Breast epithelium (tissue), 4 donors: ENCODE results near the gene SNX2. TPM values are rescaled to one million over a fixed set of nuclear protein-coding genes. Genes with fewer than 3 reads are reported as not detected.

Experiments used
- DNase-seq, 2 donors: peaks; one replicate each; pipeline ENCODE4 v3.0.0-alpha.2; 2019; ENCODE audit warnings: low spot score in 2 of 2
- H3K27ac ChIP-seq, 2 donors: fragments of 200-600 bp; sonication (generic) in 1 of 2; one replicate each; pipeline ENCODE4 v1.5.1; 2016 to 2019; ENCODE audit warnings: mild to moderate bottlenecking in 1 of 2
- H3K27me3 ChIP-seq, 2 donors: fragments of 200-600 bp; sonication (generic) in 1 of 2; one replicate each; pipeline versions ENCODE4 v1.5.1 to v1.6.0; 2017 to 2019; ENCODE audit warnings: control low read depth in 1 of 2, mild to moderate bottlenecking in 1 of 2
- H3K36me3 ChIP-seq: fragments of 200-600 bp; one replicate; pipeline ENCODE4 v1.5.1; 2019
- H3K4me1 ChIP-seq, 2 donors: fragments of 200-600 bp; sonication (generic); one replicate each; pipeline ENCODE4 v1.5.1; 2016 to 2019; ENCODE audit warnings: control low read depth in 1 of 2
- H3K4me3 ChIP-seq, 3 donors: fragments of 200-600 bp; sonication (generic); 1 replicate in 2 of 3; 2 replicates in 1 of 3; pipeline ENCODE4 v1.5.1; 2016 to 2019; ENCODE audit warnings: mild to moderate bottlenecking in 3 of 3, moderate library complexity in 2 of 3
- H3K9me3 ChIP-seq, 2 donors: fragments of 200-600 bp; sonication (generic) in 1 of 2; one replicate each; pipeline ENCODE4 v1.5.1; 2016 to 2019; ENCODE audit warnings: control low read depth in 1 of 2
- POLR2A ChIP-seq: fragments of 450-650 bp; IDR thresholded peaks from one replicate; pipeline ENCODE4 v1.6.1; 2016; ENCODE audit warnings: antibody characterized with exemption, mild to moderate bottlenecking, moderate library complexity
- POLR2AphosphoS5 ChIP-seq, 3 donors: sonication (generic); formaldehyde crosslinking; IDR thresholded peaks; one replicate each; pipeline ENCODE4 v1.6.1; 2017; ENCODE audit warnings: antibody characterized with exemption in 3 of 3
- intact Hi-C: fragments of 100-400 bp; cut with DNase I; formaldehyde crosslinking; loops from one replicate; pipeline ENCODE4 v1.15.1; 2023; ENCODE audit warnings: low total_unique reads
- total RNA-seq, 3 donors: library from RNA; depleted of rRNA; stranded (reverse); fragments of >200 nt; gene quantifications; one replicate each; pipeline ENCODE4 v1.1.0, GENCODE V29; 2016
- TF ChIP-seq, protein P1 (sequence below), 3 donors: fragments of 450-650 bp; IDR thresholded peaks; one replicate each; pipeline ENCODE4 v1.5.1; 2016 to 2017; ENCODE audit warnings: antibody characterized with exemption in 3 of 3, mild to moderate bottlenecking in 3 of 3, moderate library complexity in 3 of 3

The SNX2 gene
- total RNA-seq, 3 donors from 2014 or later = 75.7 to 102 (median 79.8) TPM

GRCh38 chr5:122810405-122810804 is 35.5 kb downstream of the SNX2 start:
- Histone ChIP-seq H3K27me3 (no peaks in the 10 kb centered on the region), H3K9me3 (no peaks in the 10 kb centered on the region), H3K27ac (no peak overlapping the region), H3K4me3 (no peak overlapping the region), H3K4me1 (no peaks in the 10 kb centered on the region), H3K36me3 (no peaks in the 10 kb centered on the region)
- intact Hi-C loops = no loop called here
- no peak for DNase-seq
- TF ChIP-seq POLR2A (no peak), POLR2AphosphoS5 (IDR thresholded peaks at IDR 0.05) (no peak)
- TF ChIP-seq, protein P1, sequence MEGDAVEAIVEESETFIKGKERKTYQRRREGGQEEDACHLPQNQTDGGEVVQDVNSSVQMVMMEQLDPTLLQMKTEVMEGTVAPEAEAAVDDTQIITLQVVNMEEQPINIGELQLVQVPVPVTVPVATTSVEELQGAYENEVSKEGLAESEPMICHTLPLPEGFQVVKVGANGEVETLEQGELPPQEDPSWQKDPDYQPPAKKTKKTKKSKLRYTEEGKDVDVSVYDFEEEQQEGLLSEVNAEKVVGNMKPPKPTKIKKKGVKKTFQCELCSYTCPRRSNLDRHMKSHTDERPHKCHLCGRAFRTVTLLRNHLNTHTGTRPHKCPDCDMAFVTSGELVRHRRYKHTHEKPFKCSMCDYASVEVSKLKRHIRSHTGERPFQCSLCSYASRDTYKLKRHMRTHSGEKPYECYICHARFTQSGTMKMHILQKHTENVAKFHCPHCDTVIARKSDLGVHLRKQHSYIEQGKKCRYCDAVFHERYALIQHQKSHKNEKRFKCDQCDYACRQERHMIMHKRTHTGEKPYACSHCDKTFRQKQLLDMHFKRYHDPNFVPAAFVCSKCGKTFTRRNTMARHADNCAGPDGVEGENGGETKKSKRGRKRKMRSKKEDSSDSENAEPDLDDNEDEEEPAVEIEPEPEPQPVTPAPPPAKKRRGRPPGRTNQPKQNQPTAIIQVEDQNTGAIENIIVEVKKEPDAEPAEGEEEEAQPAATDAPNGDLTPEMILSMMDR (IDR thresholded peaks at IDR 0.05) = no peak

GRCh38 chr5:122815218-122815767 is 40.4 kb downstream of the SNX2 start:
- TF ChIP-seq, protein P1 (IDR thresholded peaks at IDR 0.05) = no peak
- TF ChIP-seq POLR2A (no peak), POLR2AphosphoS5 (IDR thresholded peaks at IDR 0.05) (no peak)
- Histone ChIP-seq H3K27ac (no peak overlapping the region), H3K4me3 (no peak overlapping the region), H3K27me3 (no peaks in the 10 kb centered on the region), H3K36me3 (peaks cover 5% of the 10 kb centered on the region), H3K4me1 (no peaks in the 10 kb centered on the region), H3K9me3 (no peaks in the 10 kb centered on the region)
- intact Hi-C loops = no loop called here
- DNase-seq = no peak

DNA sequence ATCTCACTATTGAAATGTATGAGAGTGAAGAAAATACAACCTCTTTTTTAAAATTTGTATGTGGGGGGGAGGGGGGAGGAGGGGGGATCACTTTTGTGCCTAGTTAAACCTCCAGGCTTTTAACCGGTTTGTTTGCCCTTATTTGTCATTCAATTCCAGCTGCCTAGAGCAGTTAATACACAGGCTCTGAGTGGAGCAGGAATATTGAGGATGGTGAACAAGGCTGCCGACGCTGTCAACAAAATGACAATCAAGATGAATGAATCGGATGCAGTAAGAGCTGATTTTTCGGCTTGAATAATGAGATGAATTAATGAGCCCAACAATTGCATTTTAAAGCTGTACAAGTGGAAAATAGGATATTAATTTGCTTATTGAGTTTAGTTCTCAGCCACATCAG is 41.9 kb downstream of the SNX2 start:
- intact Hi-C loops = no loop called here
- DNase-seq = no peak
- TF ChIP-seq POLR2AphosphoS5 (IDR thresholded peaks at IDR 0.05) = no peak
- TF ChIP-seq, protein P1 (IDR thresholded peaks at IDR 0.05) = no peak
- no peak for TF ChIP-seq POLR2A
- Histone ChIP-seq H3K36me3 (peaks cover 5% of the 10 kb centered on the region), H3K27me3 (no peaks in the 10 kb centered on the region), H3K4me1 (no peaks in the 10 kb centered on the region), H3K4me3 (no peak overlapping the region), H3K27ac (no peak overlapping the region), H3K9me3 (no peaks in the 10 kb centered on the region)

- Histone ChIP-seq H3K9me3 (no peaks in the 10 kb centered on the region), H3K36me3 (peaks cover under 1% of the 10 kb centered on the region), H3K27me3 (no peaks in the 10 kb centered on the region), H3K4me1 (no peaks in the 10 kb centered on the region), H3K4me3 (no peak overlapping the region), H3K27ac (no peak overlapping the region)
- TF ChIP-seq, protein P1 (IDR thresholded peaks at IDR 0.05) = no peak
- TF ChIP-seq POLR2AphosphoS5 (IDR thresholded peaks at IDR 0.05) (no peak), POLR2A (no peak)
- DNase-seq = no peak
- intact Hi-C loops = no loop called here
These were observed 57.1 kb downstream of the SNX2 start for GRCh38 chr5:122831984-122832383.

DNA sequence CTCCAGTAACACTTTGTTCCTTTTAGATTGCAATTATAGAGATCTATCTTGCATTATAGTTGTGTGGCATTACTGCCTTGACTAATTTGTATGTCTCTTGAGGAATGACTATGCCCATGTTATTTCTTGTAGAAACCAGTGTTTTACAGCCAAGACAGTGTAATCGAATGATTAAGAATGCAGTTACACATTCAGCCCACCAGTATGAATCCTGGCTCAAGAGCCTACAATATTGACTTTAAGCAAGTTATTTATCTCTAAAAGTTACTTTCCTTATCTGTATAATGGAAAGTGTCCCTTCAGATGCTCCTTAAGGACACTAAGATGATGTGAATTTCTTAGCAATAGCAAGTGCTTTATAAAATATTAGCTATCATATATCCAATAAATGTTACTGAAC is 60.8 kb downstream of the SNX2 start:
- H3K9me3 ChIP-seq = no peaks in the 10 kb centered on the region
- H3K27ac ChIP-seq = no peak overlapping the region
- intact Hi-C loops = no loop called here
- H3K4me3 ChIP-seq = no peak overlapping the region
- H3K36me3 ChIP-seq = no peaks in the 10 kb centered on the region
- no peak for DNase-seq
- TF ChIP-seq, protein P1 (IDR thresholded peaks at IDR 0.05) = no peak
- no peaks in the 10 kb centered on the region for H3K27me3 ChIP-seq
- no peaks in the 10 kb centered on the region for H3K4me1 ChIP-seq
